Ramos (cell line): Measurements from ENCODE around the gene RYR2.
"Not testable (repeated sequence)": the region's sequence is repeated elsewhere in the genome, so short reads cannot be mapped to it uniquely, and the experiment has no call there.

Experiments used
- in situ Hi-C: fragments of 300-500 bp; cut with MboI; formaldehyde crosslinking; loops from one replicate; pipeline ENCODE4 v1.14.3; 2022; ENCODE audit warnings: low sequenced_read_pairs; ENCODE audit not compliant: unreplicated experiment

RYR2 gene

GRCh38 chr1:237070519-237070918 lies 28.5 kb downstream of the RYR2 start:
- in situ Hi-C loops, result no loop called here

DNA sequence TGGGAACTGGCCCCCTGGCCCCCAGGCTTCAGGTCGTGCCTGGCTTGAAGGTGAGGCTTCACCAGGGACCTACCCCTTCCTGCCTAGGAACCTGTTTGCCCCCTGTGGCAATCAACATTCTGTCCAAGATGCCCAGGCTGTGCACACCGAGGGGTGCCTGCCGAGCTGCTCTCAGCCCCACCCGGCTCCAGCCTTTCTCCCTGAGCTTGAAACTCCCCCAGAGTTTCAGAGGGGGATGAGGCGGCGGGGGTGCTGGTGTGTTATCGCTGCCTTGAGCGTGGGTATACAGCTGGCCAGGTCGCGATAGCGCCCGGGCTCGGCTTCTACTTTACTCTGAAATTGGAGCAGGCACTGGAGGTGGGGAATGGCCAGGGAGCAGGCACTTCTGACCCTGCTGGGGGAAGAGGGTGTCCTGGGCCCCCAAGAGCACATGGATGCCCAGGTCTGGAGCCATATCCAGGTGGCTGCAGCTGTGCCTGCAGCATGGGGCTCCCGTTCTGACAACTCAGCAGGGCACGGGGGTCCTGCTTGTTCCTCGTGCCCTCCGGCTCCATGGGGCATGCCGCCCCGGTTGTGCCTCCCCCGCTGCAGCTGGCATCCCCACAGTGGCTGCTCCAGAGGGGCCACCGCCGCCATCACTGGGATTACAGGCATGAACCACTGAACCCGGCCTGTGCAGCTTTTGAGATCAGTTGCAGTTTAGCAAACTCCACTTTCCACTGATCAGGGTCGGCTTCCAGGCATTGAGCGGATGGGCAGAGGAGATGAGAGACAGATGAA lies 29.8 kb downstream of the RYR2 start:
- in situ Hi-C loops, result no loop called here

DNA sequence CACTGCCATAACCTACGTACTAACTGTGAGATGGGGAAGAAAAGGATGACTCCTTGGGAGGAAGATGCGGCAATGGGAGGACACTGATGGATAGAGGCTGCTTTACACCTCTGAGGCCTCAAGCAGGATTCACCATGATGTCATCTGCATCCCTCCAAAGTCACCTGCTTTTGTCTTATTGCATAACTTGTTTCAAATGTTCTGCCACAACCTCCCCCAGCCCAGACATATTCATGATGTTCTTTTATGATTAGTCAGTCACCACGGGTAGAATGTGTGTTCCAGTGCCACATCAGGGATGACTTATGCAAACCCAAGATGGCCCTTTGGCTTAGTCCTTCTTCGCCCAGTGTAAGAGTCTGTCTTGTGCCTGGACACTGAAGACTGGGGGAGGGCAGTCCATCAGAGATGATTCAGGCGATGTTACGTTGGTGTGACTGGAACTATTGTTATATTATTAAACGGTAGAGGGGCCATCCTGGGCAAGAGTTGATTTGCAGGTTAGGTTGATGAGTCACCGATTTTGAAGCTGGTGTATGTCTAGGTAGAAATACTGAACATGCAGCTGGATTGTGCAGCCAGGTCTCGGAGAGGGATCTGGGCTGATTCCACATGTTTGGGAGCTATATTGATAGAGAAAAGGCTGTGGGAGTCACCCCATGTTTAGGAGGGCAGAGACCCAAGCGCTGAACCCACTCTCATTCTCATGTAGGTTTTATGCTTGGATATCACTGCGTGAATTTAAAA lies 32.6 kb downstream of the RYR2 start:
- in situ Hi-C loops, result no loop called here

DNA sequence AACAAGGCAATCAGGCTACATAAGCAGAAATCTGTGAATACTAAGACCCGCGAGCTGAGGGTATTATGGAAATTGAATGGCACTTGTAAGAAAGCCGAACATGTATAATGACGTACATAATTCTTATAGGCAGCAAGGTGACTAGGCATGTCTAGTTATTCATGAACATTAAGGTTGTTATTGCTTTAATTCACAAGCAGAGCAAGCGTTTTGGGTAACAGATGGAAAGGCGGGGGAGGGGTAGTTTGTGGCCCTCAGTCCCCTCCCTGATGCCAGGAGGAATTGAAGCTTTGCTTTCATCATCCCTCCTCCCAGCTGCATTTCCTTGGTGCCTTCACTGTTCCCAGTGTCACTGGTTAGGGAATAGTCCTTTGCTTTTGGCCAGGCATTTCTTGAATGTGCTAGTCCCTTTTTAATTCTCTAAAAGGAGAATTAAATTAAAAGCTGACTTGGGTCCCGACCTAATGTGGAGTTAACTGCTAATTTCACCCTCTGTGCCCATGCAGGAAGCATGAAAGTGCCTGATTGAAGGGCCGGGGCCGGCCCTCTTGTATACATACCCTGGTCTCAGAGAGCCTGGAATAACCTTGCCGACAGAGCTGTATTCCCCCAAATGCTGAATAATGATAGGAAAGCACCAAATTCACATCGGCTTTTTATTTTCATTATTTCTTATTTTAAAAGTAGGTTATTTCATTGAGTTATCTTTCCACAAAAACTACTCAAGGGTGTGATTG lies 42.5 kb downstream of the RYR2 start:
- in situ Hi-C loops, result no loop called here

- in situ Hi-C loops, result no loop called here
Measured at GRCh38 chr1:237091691-237092090, 49.7 kb downstream of the RYR2 start.

DNA sequence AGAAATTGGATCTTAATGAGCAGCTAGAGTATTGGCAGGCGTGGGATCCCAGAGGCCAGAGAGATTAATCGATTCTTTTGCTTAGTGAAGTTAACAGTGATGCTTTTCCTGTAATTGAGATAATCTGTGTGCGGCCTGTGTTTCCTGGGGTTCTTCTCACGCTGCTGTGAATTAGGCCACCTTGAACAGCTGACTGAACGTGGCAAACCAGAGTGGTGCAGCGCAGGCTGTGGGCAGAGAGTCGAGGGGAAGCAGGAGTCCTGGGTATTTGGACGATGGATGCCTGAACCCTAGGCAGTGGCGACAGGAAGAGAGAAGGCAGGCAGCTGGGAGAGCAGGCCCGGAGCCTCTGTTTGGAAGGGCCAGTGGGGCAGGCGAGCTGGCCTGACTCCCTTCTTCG lies 51.7 kb downstream of the RYR2 start:
- in situ Hi-C loops, result no loop called here

DNA sequence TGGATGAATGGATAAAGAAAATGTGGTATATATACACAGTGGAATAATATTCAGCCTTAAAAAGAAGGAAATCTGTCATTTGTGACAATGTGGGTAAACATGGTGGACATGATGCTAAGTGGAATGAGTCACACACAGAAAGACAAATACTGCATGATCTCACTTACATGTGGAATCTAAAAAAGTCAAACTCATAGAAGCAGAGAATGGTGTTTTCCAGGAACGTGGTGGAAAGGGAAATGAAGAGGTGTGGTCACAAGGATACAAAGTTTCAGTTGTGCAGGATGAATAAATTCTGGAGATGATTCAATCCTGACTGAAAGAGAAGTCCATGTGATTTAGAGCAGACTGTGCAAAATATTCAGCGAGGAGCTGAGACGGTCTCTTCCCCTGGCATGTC lies 56.6 kb downstream of the RYR2 start:
- in situ Hi-C loops, result no loop called here

DNA sequence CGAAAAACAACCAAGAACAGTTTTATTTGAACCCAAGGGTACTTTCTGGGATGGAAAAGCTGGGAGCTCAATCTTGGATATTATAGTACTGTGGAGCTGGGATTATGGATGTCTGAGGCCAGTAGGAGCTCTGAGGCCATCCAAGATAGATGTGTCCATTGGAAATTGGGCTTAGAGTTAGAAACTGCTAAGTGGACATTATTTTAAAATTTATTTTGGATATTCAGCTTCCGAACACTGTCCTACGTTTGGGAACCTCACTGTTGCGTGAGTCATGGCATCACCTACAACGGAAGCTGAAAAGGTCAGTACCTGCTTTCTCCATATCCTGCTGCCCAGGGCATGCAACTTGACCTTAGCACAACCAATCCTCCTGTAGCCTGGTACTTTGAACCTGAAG lies 61.0 kb downstream of the RYR2 start:
- in situ Hi-C loops, result no loop called here

DNA sequence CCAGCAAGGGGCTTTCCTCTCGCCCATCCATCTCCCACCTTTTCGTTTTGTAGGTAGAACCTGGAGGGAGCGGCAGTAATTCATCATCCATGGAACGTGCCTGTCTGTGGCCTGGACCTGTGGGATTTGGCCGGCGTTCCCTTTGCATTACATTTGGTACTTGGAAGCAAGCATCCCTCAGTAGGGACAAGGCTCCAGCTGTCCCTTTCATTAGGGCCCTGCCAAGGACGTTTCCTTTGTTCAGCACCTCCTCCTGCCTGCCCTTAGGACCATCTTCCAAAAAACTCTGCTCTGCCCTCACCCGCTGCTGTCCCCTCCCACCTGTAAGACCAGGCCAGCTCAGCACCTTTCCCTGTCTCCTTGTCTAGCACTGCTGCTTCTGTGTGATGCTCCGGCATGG lies 62.1 kb downstream of the RYR2 start:
- in situ Hi-C loops, result no loop called here

DNA sequence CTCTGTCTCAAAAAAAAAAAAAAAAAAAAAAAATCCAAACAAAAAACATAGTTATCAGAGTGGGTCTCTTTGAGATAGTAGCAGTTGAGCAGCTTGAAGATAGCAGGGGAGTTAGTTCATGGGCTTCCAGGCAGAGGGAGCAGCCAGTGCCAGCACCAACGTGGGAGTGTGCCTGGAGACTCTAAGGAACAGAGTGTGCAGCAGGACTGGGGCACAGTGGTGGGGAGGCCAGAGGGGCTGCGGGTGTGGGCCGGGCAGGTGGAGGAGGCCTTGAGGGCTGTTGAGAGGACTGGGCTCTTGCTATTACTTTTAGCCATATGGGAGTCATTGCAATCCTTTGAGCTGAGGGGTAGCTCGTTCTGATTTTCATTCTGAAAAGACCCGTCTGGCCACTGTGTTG lies 63.8 kb downstream of the RYR2 start:
- in situ Hi-C loops, result no loop called here

GRCh38 chr1:237108297-237109040 lies 66.5 kb downstream of the RYR2 start:
- in situ Hi-C loops, result no loop called here

DNA sequence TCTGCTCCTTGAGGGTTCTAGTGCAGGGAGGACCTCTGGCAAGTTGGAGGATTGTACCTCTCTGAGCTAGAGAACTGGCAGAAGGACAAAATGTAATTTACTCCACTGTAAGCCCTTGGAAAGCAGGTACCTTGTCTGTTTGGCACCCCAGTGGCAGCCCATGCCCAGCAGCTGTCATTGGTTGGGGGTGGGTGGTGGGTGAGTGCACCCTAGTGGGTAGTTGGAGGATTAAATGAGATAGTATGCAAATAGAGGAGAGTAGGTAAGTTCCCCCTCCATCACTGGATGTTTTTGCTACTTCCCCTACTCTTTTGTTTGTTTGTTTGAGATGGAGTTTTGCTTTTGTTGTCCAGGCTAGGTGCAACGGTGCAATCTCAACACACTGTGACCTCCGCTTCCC lies 69.8 kb downstream of the RYR2 start:
- in situ Hi-C loops, result no loop called here

DNA sequence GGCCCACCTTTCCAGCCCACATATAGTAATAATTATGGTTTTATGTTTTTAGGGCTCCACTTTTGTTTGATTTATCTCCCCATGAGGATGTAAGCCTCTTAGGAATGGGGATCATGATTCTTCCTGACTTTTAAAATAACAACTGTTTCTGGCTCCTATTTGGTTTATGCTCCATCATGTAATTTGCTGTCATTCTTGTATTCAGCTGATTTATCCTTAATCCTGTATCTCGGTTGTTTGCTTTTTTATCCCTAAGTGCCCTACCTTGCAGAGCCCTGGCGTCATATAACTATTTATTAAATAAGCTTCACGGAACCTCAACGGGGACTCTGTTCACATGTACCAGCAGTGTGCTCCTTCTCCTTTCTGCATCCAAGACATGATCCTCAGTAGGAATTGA lies 70.7 kb downstream of the RYR2 start:
- in situ Hi-C loops, result no loop called here

DNA sequence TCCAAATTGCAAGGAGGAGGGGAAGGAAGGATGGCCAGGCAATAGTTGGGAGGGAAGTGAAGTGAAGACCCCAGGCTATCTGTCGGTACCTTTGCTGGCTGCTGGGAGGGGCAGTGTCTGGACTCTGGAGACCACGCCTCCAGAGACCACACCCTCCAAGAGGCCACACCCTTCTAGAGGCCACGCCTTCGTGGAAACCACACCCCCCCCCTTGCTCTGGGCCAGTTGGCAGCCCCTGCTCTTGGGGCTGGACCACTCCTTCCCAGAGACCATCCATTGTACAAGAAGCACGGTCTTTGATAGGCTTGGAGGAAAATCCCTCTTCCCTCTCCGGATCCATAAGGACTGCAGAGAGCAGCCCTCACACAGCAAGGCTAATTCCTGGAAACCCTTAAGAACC lies 73.1 kb downstream of the RYR2 start:
- in situ Hi-C loops, result no loop called here

- in situ Hi-C loops, result no loop called here
Measured at GRCh38 chr1:237119091-237119490, 77.1 kb downstream of the RYR2 start.

- in situ Hi-C loops, result no loop called here
Measured at GRCh38 chr1:237120683-237121082, 78.7 kb downstream of the RYR2 start.

GRCh38 chr1:237124856-237125462 lies 83.0 kb downstream of the RYR2 start:
- in situ Hi-C loops, result no loop called here

GRCh38 chr1:237126180-237126579 lies 84.2 kb downstream of the RYR2 start:
- in situ Hi-C loops, result no loop called here

- in situ Hi-C loops, result not testable (repeated sequence)
Measured at GRCh38 chr1:237127301-237127700, 85.3 kb downstream of the RYR2 start.

- in situ Hi-C loops, result no loop called here
Measured at GRCh38 chr1:237133921-237134320, 91.9 kb downstream of the RYR2 start.
